H1 (cell line): ENCODE measurements around the gene CAMKK2. TPM values are rescaled to one million over a fixed set of nuclear protein-coding genes. Genes with fewer than 3 reads are reported as not detected.

Source experiments
- CTCF ChIA-PET: fragments of 300-600 bp; sonication (Branson Sonifier 250); formaldehyde crosslinking; loops from one replicate; lab custom pipeline; 2021; ENCODE audit not compliant: partially characterized antibody; lab: Charles Lee
- POLR2A ChIA-PET: fragments of 300-600 bp; sonication (Branson Sonifier 250); formaldehyde crosslinking; loops from one replicate; lab custom pipeline; 2021; ENCODE audit warnings: inconsistent platforms; ENCODE audit not compliant: partially characterized antibody; lab: Charles Lee
- DNase-seq, 2 experiments: peaks; one replicate each; pipeline versions ENCODE4 v3.0.0 to v3.0.0-alpha.2; 2010 to 2022; ENCODE audit warnings: low spot score in 2 of 2, low read depth in 1 of 2, mixed read lengths in 1 of 2
- FAIRE-seq: peaks from 2 replicates; lab custom pipeline; 2011; peaks lifted over from hg19 to GRCh38; lab: Jason Lieb, UNC
- H2AFZ ChIP-seq: 2 replicates; pipeline ENCODE4 v1.8.1; 2012; ENCODE audit warnings: low read length, inconsistent platforms
- H2AK5ac ChIP-seq: 2 replicates; pipeline ENCODE4 v1.6.1; 2013; ENCODE audit warnings: low read depth, low read length
- H2BK120ac ChIP-seq: replicated peaks from 2 replicates; pipeline ENCODE3; 2013; ENCODE audit warnings: low read depth, low read length, inconsistent platforms
- H2BK12ac ChIP-seq: 2 replicates; pipeline ENCODE4 v1.6.1; 2013; ENCODE audit warnings: low read depth, low read length
- H2BK15ac ChIP-seq: 2 replicates; pipeline ENCODE4 v1.6.1; 2013; ENCODE audit warnings: low read length
- H2BK20ac ChIP-seq: 2 replicates; pipeline ENCODE4 v1.6.1; 2013; ENCODE audit warnings: low read length
- H2BK5ac ChIP-seq: 2 replicates; pipeline ENCODE4 v1.6.1; 2013; ENCODE audit warnings: low read depth, low read length
- H3K14ac ChIP-seq: 2 replicates; pipeline ENCODE4 v1.6.1; 2013; ENCODE audit warnings: inconsistent platforms; ENCODE audit not compliant: insufficient read length
- H3K18ac ChIP-seq: 2 replicates; pipeline ENCODE4 v1.6.1; 2013; ENCODE audit warnings: low read length; ENCODE audit errors: extremely low read depth
- H3K23ac ChIP-seq: 2 replicates; pipeline ENCODE4 v1.6.1; 2013; ENCODE audit warnings: inconsistent platforms; ENCODE audit not compliant: insufficient read length
- H3K23me2 ChIP-seq: 2 replicates; pipeline ENCODE4 v1.6.1; 2013; ENCODE audit warnings: low read depth, low read length
- H3K27ac ChIP-seq: 2 replicates; pipeline ENCODE4 v1.6.1; 2011; ENCODE audit warnings: low read depth, low read length, inconsistent platforms
- H3K27me3 ChIP-seq, 4 experiments: replicated peaks in 1 of 4; 1 replicate in 1 of 4; 2 replicates in 3 of 4; pipeline versions ENCODE4 v1.6.1 to v1.8.1; 2011 to 2013; ENCODE audit warnings: low read length in 3 of 4, mild to moderate bottlenecking in 3 of 4, inconsistent platforms in 2 of 4, mixed read lengths in 2 of 4, moderate library complexity in 1 of 4; ENCODE audit not compliant: control insufficient read depth in 3 of 4, insufficient read depth in 3 of 4; ENCODE audit errors: extremely low read depth in 1 of 4
- H3K36me3 ChIP-seq, 4 experiments: 2 replicates each; pipeline versions ENCODE4 v1.6.1 to v1.8.1; 2011 to 2013; ENCODE audit warnings: mild to moderate bottlenecking in 4 of 4, low read length in 3 of 4, moderate library complexity in 2 of 4, control low read depth in 1 of 4, inconsistent platforms in 1 of 4; ENCODE audit not compliant: insufficient read depth in 4 of 4, control insufficient read depth in 2 of 4
- H3K4ac ChIP-seq: replicated peaks from 2 replicates; pipeline ENCODE3; 2013; ENCODE audit warnings: low read length, low read depth, mixed read lengths, inconsistent platforms; ENCODE audit not compliant: insufficient read length
- H3K4me1 ChIP-seq, 4 experiments: replicated peaks in 1 of 4; 1 replicate in 1 of 4; 2 replicates in 3 of 4; pipeline versions ENCODE4 v1.6.1 to v1.8.1; 2011 to 2013; ENCODE audit warnings: low read length in 3 of 4, inconsistent platforms in 2 of 4, mixed read lengths in 1 of 4; ENCODE audit not compliant: insufficient read depth in 4 of 4, control insufficient read depth in 3 of 4
- H3K4me2 ChIP-seq, 2 experiments: 2 replicates each; pipeline versions ENCODE4 v1.6.1 to v1.8.1; 2011 to 2013; ENCODE audit warnings: low read depth in 2 of 2, low read length in 2 of 2, control low read depth in 1 of 2, inconsistent platforms in 1 of 2, mild to moderate bottlenecking in 1 of 2; ENCODE audit not compliant: insufficient read depth in 1 of 2
- H3K4me3 ChIP-seq, 4 experiments: fragments of 200-600, 300-600 bp in 1 of 4; sonication (generic), shearing (Covaris generic), sonication (Bioruptor Twin) in 1 of 4; 2 replicates each; pipeline versions ENCODE4 v1.5.1 to v1.8.1; 2011 to 2016; ENCODE audit warnings: low read length in 4 of 4, low read depth in 3 of 4, control low read depth in 2 of 4, inconsistent platforms in 2 of 4, mild to moderate bottlenecking in 2 of 4, mixed read lengths in 1 of 4, moderate library complexity in 1 of 4; ENCODE audit not compliant: insufficient read depth in 2 of 4; ENCODE audit errors: extremely low read depth in 1 of 4
- H3K56ac ChIP-seq: replicated peaks from 2 replicates; pipeline ENCODE3; 2013; ENCODE audit warnings: low read depth, mild to moderate bottlenecking, mixed read lengths, low read length, inconsistent platforms; ENCODE audit not compliant: insufficient read length
- H3K79me1 ChIP-seq: 2 replicates; pipeline ENCODE4 v1.6.1; 2013; ENCODE audit warnings: low read depth, low read length, control low read depth
- H3K79me2 ChIP-seq, 2 experiments: 2 replicates each; pipeline versions ENCODE4 v1.6.1 to v1.8.1; 2012 to 2013; ENCODE audit warnings: low read length in 2 of 2, mild to moderate bottlenecking in 2 of 2, inconsistent platforms in 1 of 2; ENCODE audit not compliant: insufficient read depth in 2 of 2, control insufficient read depth in 1 of 2
- H3K9ac ChIP-seq, 4 experiments: replicated peaks in 1 of 4; 1 replicate in 1 of 4; 2 replicates in 3 of 4; pipeline versions ENCODE4 v1.6.1 to v1.8.1; 2011 to 2013; ENCODE audit warnings: low read depth in 3 of 4, low read length in 3 of 4, control low read depth in 2 of 4, mild to moderate bottlenecking in 2 of 4, moderate library complexity in 2 of 4, inconsistent platforms in 1 of 4; ENCODE audit errors: extremely low read depth in 1 of 4
- H3K9me3 ChIP-seq, 2 experiments: 2 replicates each; pipeline versions ENCODE4 v1.6.1 to v1.8.1; 2012 to 2013; ENCODE audit warnings: mild to moderate bottlenecking in 2 of 2, moderate library complexity in 2 of 2, control low read depth in 1 of 2, inconsistent platforms in 1 of 2, low read depth in 1 of 2, low read length in 1 of 2, mixed read lengths in 1 of 2; ENCODE audit not compliant: insufficient read depth in 2 of 2
- H4K20me1 ChIP-seq, 2 experiments: replicated peaks in 1 of 2; 2 replicates each; pipeline versions ENCODE3 to v1.8.1; 2011 to 2013; ENCODE audit warnings: inconsistent platforms in 2 of 2, low read length in 2 of 2, mild to moderate bottlenecking in 1 of 2; ENCODE audit not compliant: insufficient read depth in 2 of 2, control insufficient read depth in 1 of 2
- H4K5ac ChIP-seq: 2 replicates; pipeline ENCODE4 v1.6.1; 2013; ENCODE audit warnings: low read length, low read depth, mixed read lengths, inconsistent platforms; ENCODE audit not compliant: insufficient read length
- H4K8ac ChIP-seq: 2 replicates; pipeline ENCODE4 v1.8.0; 2013; ENCODE audit warnings: mild to moderate bottlenecking, moderate library complexity, low read length, inconsistent platforms; ENCODE audit not compliant: insufficient read depth; ENCODE audit errors: extremely low read depth
- H4K91ac ChIP-seq: replicated peaks from 2 replicates; pipeline ENCODE3; 2013; ENCODE audit warnings: low read length, mixed read lengths, inconsistent platforms; ENCODE audit not compliant: insufficient read length
- RAD21 ChIP-seq, 2 experiments: IDR thresholded peaks in 1 of 2; conservative IDR thresholded peaks in 1 of 2; 2 replicates each; pipeline ENCODE4 v1.6.1; 2011; ENCODE audit warnings: low read depth in 2 of 2, low read length in 2 of 2, improper control_type of control experiment in 1 of 2, inconsistent platforms in 1 of 2, mild to moderate bottlenecking in 1 of 2, moderate library complexity in 1 of 2
- RBBP5 ChIP-seq: IDR thresholded peaks from 2 replicates; pipeline ENCODE4 v1.7.1; 2012; ENCODE audit warnings: low read depth, mild to moderate bottlenecking, inconsistent platforms, low read length, moderate library complexity, borderline replicate concordance
- WGBS, 2 experiments: shearing (Covaris generic) in 1 of 2; methylation state at CpG; one replicate each; pipeline versions ENCODE4 v1.1.6 to v1.1.7; 2013 to 2015; ENCODE audit warnings: low lambda C conversion rate in 2 of 2, mixed read lengths in 2 of 2, inconsistent platforms in 1 of 2, low coverage in 1 of 2, missing lambda C conversion rate in 1 of 2; ENCODE audit not compliant: insufficient replicate concordance in 2 of 2, insufficient coverage in 1 of 2, insufficient read length in 1 of 2; ENCODE audit errors: extremely low coverage in 1 of 2, missing lambda C conversion rate in 1 of 2; 5-methylcytosine and 5-hydroxymethylcytosine counted together
- polyA plus RNA-seq, 7 experiments: library from polyadenylated mRNA; depleted of rRNA in 3 of 7; stranded (reverse) in 5 of 7; unstranded in 2 of 7; fragments of >200 nt in 5 of 7; fragments of 200-250 nt in 2 of 7; gene quantifications; 1 replicate in 5 of 7; 2 replicates in 1 of 7; 4 replicates in 1 of 7; pipeline versions ENCODE4 v1.2.1 to v1.2.3, GENCODE V29; 2011 to 2013; ENCODE audit warnings: missing spikeins in 2 of 7, mixed read lengths in 2 of 7
- total RNA-seq: library from RNA; stranded (reverse); fragmentation: NEBNext Ultra II Directional; extraction: Animal tissue kit (Norgen Biotek cat#: 25700); gene quantifications from 2 replicates; pipeline ENCODE4 v1.2.1, GENCODE V29; 2021

The CAMKK2 gene
- total and polyA plus RNA-seq, 2 of the 8 experiments (the other 6 are each of a cell fraction or from before 2014, with no cell fraction given) = 29.6 to 30.6 TPM

DNA sequence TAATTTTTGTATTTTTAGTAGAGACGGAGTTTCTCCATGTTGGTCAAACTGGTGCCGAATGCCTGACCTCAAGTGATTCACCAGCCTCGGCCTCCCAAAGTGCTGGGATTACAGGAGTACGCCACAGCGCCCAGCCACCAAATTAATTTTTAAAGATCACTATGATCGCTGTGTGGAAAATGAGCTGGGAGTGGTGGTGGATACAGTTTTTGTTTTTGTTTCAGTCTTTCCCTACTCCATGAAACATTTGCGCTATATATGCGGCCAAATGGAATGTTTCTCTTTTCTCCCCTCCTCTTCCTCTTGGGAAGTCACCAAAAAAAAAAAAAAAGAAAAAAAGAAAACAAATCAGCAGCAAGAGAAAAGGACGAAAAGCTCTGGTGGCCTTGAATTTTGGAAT lies 107.4 kb downstream of the CAMKK2 start:
- no peaks in the 10 kb centered on the region for H3K27me3 ChIP-seq
- no peaks in the 10 kb centered on the region for H4K20me1 ChIP-seq
- no peak overlapping the region for H2BK5ac ChIP-seq
- no peak overlapping the region for H3K27ac ChIP-seq
- no peaks in the 10 kb centered on the region for H3K36me3 ChIP-seq
- H2AK5ac ChIP-seq = no peak overlapping the region
- no peak overlapping the region for H2BK20ac ChIP-seq
- H3K9me3 ChIP-seq = no peaks in the 10 kb centered on the region
- H3K79me2 ChIP-seq = no peaks in the 10 kb centered on the region
- no peak for TF ChIP-seq RAD21 (IDR thresholded peaks at IDR 0.05 in 1 of 2, conservative IDR thresholded peaks at IDR 0.05 in 1 of 2; ENCODE audit: low read depth in 2 of 2, low read length in 2 of 2)
- TF ChIP-seq RBBP5 = no peak
- TF ChIP-seq, all 59 proteins: peak for 0
- no peak overlapping the region for H3K4ac ChIP-seq
- ChIA-PET POLR2A (no interaction called here), CTCF (interaction anchor here (0.7 kb wide), 1 partner anchor 552 kb away, joined by 3 read pairs; no protein-coding TSS in a partner anchor)
- H4K5ac ChIP-seq = no peak overlapping the region
- H3K14ac ChIP-seq = no peak overlapping the region
- H3K9ac ChIP-seq = no peak overlapping the region
- no peak overlapping the region for H4K8ac ChIP-seq
- FAIRE-seq (no peak), DNase-seq (no peak)
- H3K4me1 ChIP-seq = no peaks in the 10 kb centered on the region
- H2BK120ac ChIP-seq = no peak overlapping the region
- no peak overlapping the region for H3K23ac ChIP-seq
- 94% methylated on average over 7 of the region's 9 CpGs; no CpG with 5 or more reads in 1 of the 2 experiments for WGBS, 2 experiments
- no peaks in the 10 kb centered on the region for H3K23me2 ChIP-seq
- H2AFZ ChIP-seq = no peak overlapping the region
- no peaks in the 10 kb centered on the region for H3K79me1 ChIP-seq
- H3K4me2 ChIP-seq = no peak overlapping the region
- H2BK15ac ChIP-seq = peak overlapping the region; percentile 97; the same call in 1 of the 2 replicates
- no peak overlapping the region for H4K91ac ChIP-seq
- no peak overlapping the region for H3K56ac ChIP-seq
- no peak overlapping the region for H3K4me3 ChIP-seq
- no peak overlapping the region for H2BK12ac ChIP-seq
- H3K18ac ChIP-seq = no peak overlapping the region
